ENCODE results near the gene CYTH2.

Gene CYTH2

GRCh38 chr19:48493718-48494401 lies 24.7 kb downstream of the CYTH2 start:
- no peak for DNase-seq (ENCODE audit: low read depth in 2 of 2)

DNA sequence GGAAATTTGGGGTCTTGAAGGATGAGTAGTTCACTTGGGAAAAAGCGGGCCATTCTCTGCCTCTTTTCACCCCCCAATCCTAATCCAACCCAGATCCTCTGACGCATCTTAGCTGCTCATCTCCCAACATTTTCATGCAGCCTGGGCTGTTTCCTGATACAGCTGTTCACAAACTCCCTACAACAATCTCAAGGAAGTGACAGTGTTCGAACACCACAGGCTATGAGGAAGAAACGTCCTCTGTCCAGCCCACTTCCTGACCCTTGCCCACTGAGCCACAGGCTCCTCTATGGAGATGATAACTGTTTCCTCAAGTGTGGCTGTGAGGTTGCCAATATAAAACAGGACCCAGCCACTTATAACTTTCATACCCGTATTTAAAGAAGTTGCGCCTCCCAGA lies 26.2 kb downstream of the CYTH2 start:
- no peak for DNase-seq (ENCODE audit: low read depth in 2 of 2)

- no peak for DNase-seq (ENCODE audit: low read depth in 2 of 2)
Measured at GRCh38 chr19:48496959-48497727, 28.0 kb downstream of the CYTH2 start.

DNA sequence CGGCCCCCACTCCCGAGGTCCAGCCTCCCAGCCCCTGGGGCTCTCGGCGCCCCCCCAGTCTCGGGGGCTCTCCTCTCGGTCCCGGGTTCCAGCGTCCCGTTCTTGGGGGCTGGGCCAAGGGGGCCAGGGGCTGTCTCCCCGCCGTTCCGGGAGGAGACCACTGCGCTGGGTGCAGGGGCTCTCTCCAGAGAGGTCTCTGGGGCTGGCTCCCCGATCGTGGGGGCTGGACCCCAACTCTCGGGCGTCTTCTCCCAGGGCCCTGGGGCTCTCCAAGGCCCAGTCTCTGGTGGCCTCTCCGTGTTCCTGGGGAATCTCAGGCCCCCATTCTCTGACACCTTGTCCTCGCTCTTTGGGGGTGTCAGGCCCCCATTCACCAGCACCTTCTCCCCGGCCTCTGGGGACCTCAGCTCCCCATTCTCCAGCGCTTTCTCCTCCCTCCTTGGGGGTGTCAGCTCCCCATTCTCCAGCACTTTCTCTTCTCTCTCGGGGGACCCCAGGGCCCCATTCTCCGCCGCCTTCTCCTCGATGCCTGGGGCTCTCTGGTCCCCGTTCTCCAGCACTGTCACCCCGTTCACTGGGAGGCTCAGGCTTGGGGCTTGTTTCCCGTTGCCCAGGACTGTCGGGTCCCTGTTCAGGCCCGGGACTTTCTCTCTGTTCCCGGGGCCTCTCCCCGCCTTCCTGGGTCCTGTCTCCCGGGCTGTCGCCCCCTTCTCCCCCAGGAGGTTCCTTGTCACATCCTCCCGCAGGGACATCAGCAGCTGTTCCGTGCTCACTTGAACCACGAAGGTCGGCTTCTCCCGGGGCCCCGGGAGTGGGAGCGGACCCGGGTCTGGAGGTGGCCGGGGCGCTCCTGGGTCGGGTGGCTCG lies 28.8 kb downstream of the CYTH2 start:
- DNase-seq (ENCODE audit: low read depth in 2 of 2): no peak

GRCh38 chr19:48498595-48499311 lies 29.6 kb downstream of the CYTH2 start:
- no peak for DNase-seq (ENCODE audit: low read depth in 2 of 2)

- DNase-seq (ENCODE audit: low read depth in 2 of 2): no peak
Measured at GRCh38 chr19:48499316-48500090, 30.3 kb downstream of the CYTH2 start.

- no peak for DNase-seq (ENCODE audit: low read depth in 2 of 2)
Measured at GRCh38 chr19:48500830-48501493, 31.8 kb downstream of the CYTH2 start.

- DNase-seq (ENCODE audit: low read depth in 2 of 2): no peak
Measured at GRCh38 chr19:48501494-48502349, 32.6 kb downstream of the CYTH2 start.

DNA sequence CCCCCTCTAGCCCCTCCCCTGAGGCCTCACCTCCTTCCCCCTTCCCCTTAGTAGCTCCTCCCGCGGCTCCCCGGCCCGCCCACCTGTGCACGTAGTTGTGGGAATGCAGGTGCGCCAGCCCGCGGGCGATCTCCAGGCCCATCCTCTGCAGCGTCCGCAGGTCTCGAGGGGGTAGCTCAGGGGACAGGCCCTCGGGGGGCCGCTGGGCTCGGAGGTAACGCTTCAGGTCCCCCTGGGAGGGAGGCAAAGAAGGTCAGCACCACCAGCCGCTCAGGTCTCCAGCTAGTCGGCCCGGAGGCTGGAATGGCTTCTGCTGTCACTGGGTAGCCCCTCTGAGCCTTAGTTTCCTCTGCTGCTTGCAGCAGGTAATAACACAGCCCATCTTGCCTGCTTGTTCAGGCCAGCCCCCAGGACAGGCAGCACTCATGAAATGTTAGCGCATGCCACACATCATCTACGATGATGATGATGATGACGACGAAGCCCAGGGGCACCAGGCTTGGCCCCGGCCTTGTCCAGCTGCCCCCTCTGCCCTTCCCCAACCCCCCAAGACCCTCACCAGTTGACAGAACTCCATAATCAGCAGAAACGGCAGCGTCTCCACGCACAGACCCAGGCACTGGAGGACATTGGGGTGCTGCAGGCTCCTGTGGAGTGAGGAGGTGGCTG lies 33.3 kb downstream of the CYTH2 start:
- no peak for DNase-seq (ENCODE audit: low read depth in 2 of 2)

DNA sequence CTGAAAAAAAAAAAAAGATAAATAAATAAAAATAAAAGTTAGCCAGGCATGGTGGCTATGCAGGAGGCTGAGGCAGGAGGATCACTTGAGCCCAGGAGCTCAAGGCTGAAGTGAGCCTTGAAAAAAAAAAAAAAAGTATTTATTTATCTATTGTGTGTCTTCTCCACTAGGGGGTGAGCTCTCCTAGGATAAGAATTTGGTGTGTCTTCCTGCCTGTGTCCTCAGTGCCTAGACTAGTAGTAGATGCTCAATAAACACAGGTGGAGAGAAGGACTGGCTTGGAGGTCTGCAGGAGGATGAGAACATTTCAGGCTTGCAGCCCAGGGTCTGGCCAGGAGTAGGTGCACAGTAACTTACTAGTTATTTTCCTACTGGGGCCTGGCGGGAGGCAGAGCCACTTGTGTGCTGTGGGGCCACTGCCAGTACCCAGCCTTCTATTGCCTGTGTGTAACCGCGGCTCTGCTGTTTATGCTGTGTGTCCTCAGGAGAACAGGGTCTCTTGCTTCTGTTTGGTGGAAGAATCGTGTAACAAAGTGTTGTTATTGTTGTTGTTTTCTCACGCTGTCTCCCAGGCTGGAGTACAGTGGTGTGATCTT lies 37.1 kb downstream of the CYTH2 start:
- DNase-seq (ENCODE audit: low read depth in 2 of 2): no peak

DNA sequence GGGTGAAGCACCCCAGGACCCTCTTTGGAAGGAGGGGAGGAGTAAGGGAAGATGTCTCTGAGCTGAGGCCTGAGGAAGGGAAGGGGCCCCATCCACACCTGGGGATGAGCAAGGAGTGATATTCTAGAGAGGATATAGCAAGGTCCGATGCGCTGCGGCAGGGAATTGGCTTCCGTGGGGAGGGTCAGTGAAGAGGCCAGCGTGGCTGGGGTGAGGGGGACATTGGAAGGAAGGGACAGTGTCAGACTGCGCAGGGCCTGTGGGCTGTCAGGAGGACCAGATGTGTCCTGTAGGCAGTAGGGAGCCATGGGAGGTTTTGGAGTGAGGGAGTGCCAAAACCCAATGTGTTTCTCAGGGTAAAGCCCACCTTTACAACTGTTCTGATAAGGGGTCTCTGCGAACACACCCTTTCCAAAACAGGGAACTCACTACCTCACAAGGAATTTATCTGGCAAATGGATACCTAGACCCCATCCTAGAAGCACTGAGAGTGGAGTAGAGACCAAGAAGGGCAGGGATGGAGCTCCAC lies 38.8 kb downstream of the CYTH2 start:
- no peak for DNase-seq (ENCODE audit: low read depth in 2 of 2)

DNA sequence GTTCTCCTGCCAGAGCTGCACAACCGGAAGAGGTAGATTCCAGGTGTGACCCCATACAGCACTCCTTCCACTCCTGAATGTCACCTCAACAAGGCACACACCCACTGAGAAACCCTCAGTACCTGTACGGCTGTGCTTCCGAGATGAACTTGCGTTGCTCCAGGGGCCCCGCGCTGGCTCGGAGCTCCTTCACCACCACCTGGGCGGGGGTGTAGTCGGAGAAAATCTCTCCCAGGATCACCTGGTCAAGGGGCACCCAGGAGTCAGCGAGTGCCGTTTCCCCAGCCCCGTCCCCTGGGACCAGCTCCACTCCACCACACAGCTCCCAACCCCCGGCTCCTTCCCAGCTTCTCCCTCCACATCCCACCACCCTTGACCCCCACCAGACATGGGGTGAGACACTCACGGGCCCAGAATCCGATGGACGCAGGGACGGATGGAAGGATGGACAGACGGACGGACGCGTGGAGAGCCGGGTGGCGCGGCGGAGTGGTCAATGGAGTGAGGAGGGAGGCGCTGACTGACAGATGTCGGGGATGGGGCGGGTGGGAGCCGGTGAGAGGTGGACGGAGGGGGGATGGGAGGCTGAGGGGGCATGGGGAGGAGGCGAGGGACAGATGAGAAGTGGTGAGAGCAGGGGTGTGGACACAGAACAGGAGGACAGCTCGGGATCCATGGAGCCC lies 39.7 kb downstream of the CYTH2 start:
- DNase-seq (ENCODE audit: low read depth in 2 of 2): no peak

DNA sequence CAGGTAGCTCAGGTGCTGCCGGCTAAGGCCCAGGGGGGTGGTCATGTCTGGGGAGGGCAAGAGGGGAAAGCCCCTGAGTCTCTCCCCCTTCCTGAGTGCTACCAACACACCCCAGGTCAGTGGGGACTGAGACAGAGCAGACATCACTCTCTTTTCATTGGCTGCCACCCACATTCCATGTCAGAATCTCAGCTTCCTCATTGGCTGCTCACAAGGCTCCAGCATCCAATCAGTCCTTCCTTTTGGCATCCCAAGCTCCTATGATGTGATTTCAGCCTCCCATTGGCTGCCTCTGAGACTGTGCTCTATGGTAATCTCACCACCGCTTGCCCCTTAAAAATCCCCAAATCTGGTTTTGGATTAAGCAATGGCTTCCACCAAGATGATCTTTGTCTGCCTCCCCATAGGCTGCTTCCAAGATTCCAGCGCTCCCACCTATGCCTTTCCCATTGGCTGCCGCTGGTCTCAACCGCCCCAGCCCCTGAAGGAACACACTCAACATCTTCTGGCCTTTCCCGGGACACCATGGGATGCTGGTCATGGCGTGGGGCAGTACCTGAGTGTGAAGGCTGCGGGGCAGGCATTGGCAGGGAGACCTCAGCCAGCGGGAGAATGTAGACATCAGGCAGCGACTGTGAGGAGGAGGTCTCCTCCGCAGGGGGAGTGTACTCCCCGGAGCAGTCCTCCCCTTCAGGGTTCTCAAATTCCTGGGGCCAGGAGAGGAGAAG lies 40.5 kb downstream of the CYTH2 start:
- no peak for DNase-seq (ENCODE audit: low read depth in 2 of 2)

- peak in 1 of 2 donors; percentile 59 for DNase-seq (ENCODE audit: low read depth in 2 of 2)
Measured at GRCh38 chr19:48510421-48511268, 41.5 kb downstream of the CYTH2 start.

DNA sequence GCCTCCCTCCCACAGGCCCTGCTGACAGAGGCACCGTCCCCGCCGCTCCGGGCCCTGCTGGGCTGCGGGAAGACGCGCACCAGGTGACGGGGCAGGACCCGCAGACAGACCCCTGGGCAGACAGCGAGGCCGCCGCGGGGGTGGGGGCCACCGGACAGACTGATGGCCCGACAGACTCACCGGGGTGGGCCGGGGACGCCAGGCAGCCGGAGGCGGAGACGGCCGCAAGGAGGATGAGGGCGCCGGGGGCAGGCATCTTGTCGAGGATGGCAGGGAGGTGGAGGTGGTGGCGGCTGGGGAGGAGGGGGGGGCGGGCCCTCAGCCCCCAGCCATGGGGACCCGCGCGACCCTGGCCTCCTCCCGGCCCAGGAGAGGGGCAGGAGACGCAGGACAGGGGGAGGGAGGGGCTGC lies 42.2 kb downstream of the CYTH2 start:
- DNase-seq (ENCODE audit: low read depth in 2 of 2): no peak

All from stimulated activated CD8-positive, alpha-beta memory T cell treated with anti-CD3 and anti-CD28 coated beads, Interleukin-7, amount 100 ng/mL, for 1 hour (primary cell).